K562 (cell line): ENCODE data around the gene TRAPPC1. TPM values are rescaled to one million over a fixed set of nuclear protein-coding genes. Genes with fewer than 3 reads are reported as not detected.

ENCODE experiments used
- CBFB ChIP-seq: sonication (generic); formaldehyde crosslinking; IDR thresholded peaks from 2 replicates; pipeline ENCODE4 v1.4.0; 2020; ENCODE audit warnings: mild to moderate bottlenecking, missing genetic modification reagents
- CBX5 ChIP-seq: IDR thresholded peaks from 2 replicates; pipeline ENCODE4 v1.6.1; 2014; ENCODE audit warnings: low read depth, borderline replicate concordance
- HDAC1 ChIP-seq, 2 experiments: fragments of 450-650 bp; IDR thresholded peaks; 2 replicates each; pipeline ENCODE4 v1.6.1; 2016 to 2017; ENCODE audit warnings: inconsistent platforms in 1 of 2, mild to moderate bottlenecking in 1 of 2, moderate library complexity in 1 of 2
- MAZ ChIP-seq, 2 experiments: fragments of 450-650 bp in 1 of 2; sonication (generic) in 1 of 2; formaldehyde crosslinking; IDR thresholded peaks in 1 of 2; conservative IDR thresholded peaks in 1 of 2; 2 replicates each; pipeline versions ENCODE4 v1.4.0 to v1.5.0; 2020; ENCODE audit warnings: mild to moderate bottlenecking in 1 of 2, missing genetic modification reagents in 1 of 2
- NFIC ChIP-seq: fragments of 450-650 bp; IDR thresholded peaks from 2 replicates; pipeline ENCODE4 v1.6.1; 2017; ENCODE audit warnings: mild to moderate bottlenecking, inconsistent platforms
- PBX2 ChIP-seq, 2 experiments: IDR thresholded peaks in 1 of 2; conservative IDR thresholded peaks in 1 of 2; 2 replicates each; pipeline ENCODE4 v1.6.1; 2016; ENCODE audit warnings: low read depth in 2 of 2, mild to moderate bottlenecking in 1 of 2, missing compliant biosample characterization in 1 of 2, missing genetic modification characterization in 1 of 2, moderate library complexity in 1 of 2
- PKNOX1 ChIP-seq: fragments of 450-650 bp; IDR thresholded peaks from 2 replicates; pipeline ENCODE4 v1.6.1; 2016
- SRF ChIP-seq, 2 experiments: fragments of 250-450, 450-650 bp in 1 of 2; sonication (Bioruptor Pico) in 1 of 2; sonication (generic) in 1 of 2; formaldehyde crosslinking; IDR thresholded peaks; 2 replicates each; pipeline versions ENCODE4 v1.5.0 to v1.5.1; 2020 to 2022; ENCODE audit warnings: mild to moderate bottlenecking in 1 of 2, missing genetic modification reagents in 1 of 2
- TFAP4 ChIP-seq: sonication (generic); formaldehyde crosslinking; IDR thresholded peaks from 2 replicates; pipeline ENCODE4 v1.8.0; 2022; ENCODE audit warnings: missing genetic modification reagents, mild to moderate bottlenecking, moderate library complexity, borderline replicate concordance
- ZFX ChIP-seq: sonication (generic); formaldehyde crosslinking; IDR thresholded peaks from 2 replicates; pipeline ENCODE4 v1.8.0; 2022; ENCODE audit warnings: mild to moderate bottlenecking, missing genetic modification reagents, moderate library complexity
- polyA plus RNA-seq, 8 experiments: library from polyadenylated mRNA; depleted of rRNA in 4 of 8; stranded (reverse) in 5 of 8; unstranded in 3 of 8; fragments of >200 nt; fragmentation: Nextera tagmentation in 2 of 8; fragmentation: Illumina TruSeq in 1 of 8; extraction: Ambion mirVana in 2 of 8; extraction: Trizol in 1 of 8; gene quantifications; 2 replicates each; pipeline versions ENCODE4 v1.2.1 to v1.2.3, GENCODE V29; 2011 to 2014; ENCODE audit warnings: inconsistent platforms in 1 of 8, missing spikeins in 1 of 8
- total RNA-seq, 7 experiments: library from RNA; depleted of rRNA in 6 of 7; stranded (reverse); fragments of >200 nt in 6 of 7; fragmentation: Illumina TruSeq in 2 of 7; extraction: Trizol in 2 of 7; gene quantifications; 2 replicates each; pipeline versions ENCODE4 v1.2.1 to v1.2.3, GENCODE V29; 2011 to 2021; ENCODE audit warnings: low replicate concordance in 1 of 7
- TF ChIP-seq, protein P1 (sequence below), 2 experiments: fragments of 450-650 bp in 1 of 2; sonication (generic) in 1 of 2; formaldehyde crosslinking in 1 of 2; IDR thresholded peaks; 2 replicates each; pipeline versions ENCODE4 v1.7.1 to v1.9.0; 2016 to 2022; ENCODE audit warnings: inconsistent platforms in 1 of 2, mild to moderate bottlenecking in 1 of 2, missing genetic modification reagents in 1 of 2

TRAPPC1 gene
- total and polyA plus RNA-seq, 9 of the 15 experiments (the other 6 are each of a cell fraction or from before 2014, with no cell fraction given): 11.7 to 82.8 (median 36.2) TPM

DNA sequence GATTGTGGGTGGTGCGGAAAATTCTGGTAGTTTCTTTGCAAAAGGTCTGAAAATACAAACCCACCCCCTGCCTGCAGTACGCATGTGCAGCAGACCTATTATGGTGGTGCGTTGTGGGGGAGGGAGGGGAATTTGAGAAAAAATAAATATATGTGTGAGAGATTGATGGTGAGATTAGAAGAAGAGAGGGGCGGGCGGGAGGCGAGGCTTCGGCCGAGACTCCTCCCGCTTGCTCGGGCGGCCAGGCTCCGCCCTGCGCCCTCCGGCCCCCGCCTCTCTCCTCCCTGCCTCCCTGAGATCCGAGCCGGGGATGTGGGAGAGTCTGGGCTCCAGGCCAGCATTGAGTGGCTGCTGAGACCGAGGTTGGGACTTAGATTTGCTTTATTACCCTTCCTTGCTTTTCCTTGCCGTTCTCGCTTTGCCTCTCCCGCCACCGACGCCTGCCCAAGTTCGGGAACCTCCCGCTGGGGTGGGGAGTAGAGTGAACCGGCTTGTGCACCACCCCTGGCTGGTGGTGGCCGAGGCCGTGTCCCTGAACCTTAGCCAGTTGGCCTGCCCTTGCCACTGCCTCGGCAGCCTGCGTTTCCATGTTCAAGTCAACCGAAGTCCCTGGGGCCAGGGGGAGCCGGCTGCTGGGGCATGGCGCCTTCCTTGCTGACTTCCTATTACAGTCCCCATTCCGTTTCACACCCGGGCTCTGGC, 44.1 kb downstream of the TRAPPC1 start (continued):
- TF ChIP-seq, protein P1, sequence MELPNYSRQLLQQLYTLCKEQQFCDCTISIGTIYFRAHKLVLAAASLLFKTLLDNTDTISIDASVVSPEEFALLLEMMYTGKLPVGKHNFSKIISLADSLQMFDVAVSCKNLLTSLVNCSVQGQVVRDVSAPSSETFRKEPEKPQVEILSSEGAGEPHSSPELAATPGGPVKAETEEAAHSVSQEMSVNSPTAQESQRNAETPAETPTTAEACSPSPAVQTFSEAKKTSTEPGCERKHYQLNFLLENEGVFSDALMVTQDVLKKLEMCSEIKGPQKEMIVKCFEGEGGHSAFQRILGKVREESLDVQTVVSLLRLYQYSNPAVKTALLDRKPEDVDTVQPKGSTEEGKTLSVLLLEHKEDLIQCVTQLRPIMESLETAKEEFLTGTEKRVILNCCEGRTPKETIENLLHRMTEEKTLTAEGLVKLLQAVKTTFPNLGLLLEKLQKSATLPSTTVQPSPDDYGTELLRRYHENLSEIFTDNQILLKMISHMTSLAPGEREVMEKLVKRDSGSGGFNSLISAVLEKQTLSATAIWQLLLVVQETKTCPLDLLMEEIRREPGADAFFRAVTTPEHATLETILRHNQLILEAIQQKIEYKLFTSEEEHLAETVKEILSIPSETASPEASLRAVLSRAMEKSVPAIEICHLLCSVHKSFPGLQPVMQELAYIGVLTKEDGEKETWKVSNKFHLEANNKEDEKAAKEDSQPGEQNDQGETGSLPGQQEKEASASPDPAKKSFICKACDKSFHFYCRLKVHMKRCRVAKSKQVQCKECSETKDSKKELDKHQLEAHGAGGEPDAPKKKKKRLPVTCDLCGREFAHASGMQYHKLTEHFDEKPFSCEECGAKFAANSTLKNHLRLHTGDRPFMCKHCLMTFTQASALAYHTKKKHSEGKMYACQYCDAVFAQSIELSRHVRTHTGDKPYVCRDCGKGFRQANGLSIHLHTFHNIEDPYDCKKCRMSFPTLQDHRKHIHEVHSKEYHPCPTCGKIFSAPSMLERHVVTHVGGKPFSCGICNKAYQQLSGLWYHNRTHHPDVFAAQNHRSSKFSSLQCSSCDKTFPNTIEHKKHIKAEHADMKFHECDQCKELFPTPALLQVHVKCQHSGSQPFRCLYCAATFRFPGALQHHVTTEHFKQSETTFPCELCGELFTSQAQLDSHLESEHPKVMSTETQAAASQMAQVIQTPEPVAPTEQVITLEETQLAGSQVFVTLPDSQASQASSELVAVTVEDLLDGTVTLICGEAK (IDR thresholded peaks at IDR 0.05): no peak
- TF ChIP-seq, protein P1 (CRISPR knock-in tag; IDR thresholded peaks at IDR 0.05): no peak
- TF ChIP-seq MAZ (CRISPR knock-in tag; conservative IDR thresholded peaks at IDR 0.05 in 1 of 2, IDR thresholded peaks at IDR 0.05 in 1 of 2): peak; percentile 41 to 89; a peak in 3 of 4 replicates
- 0 out of 2 replicates have a peak, but pooled peaks have one; percentile 28 for TF ChIP-seq ZFX
- peak; percentile 28 for TF ChIP-seq PKNOX1
- TF ChIP-seq PBX2 (CRISPR knock-in tag; IDR thresholded peaks at IDR 0.05; ENCODE audit: low read depth): no peak
- TF ChIP-seq PBX2 (tag; conservative IDR thresholded peaks at IDR 0.05; ENCODE audit: low read depth): 0 out of 2 replicates have a peak, but pooled peaks have one; percentile 9
- TF ChIP-seq SRF (CRISPR knock-in tag; IDR thresholded peaks at IDR 0.05): peak in 1 of 2 experiments; percentile 62; a peak in 1 of 4 replicates
- peak; percentile 26; the same call in 1 of the 2 replicates for TF ChIP-seq CBFB (CRISPR knock-in tag)
- TF ChIP-seq NFIC: peak; percentile 87
- TF ChIP-seq HDAC1 (IDR thresholded peaks at IDR 0.05): 0 out of 4 replicates have a peak, but pooled peaks of 1 of the 2 experiments have one; percentile 25
- no peak for TF ChIP-seq CBX5
- peak; percentile 37; the same call in 1 of the 2 replicates for TF ChIP-seq TFAP4 (CRISPR knock-in tag)
